Measurements from ENCODE around the gene KRTCAP2.
"Not testable (repeated sequence)": the region's sequence is repeated elsewhere in the genome, so short reads cannot be mapped to it uniquely, and the experiment has no call there.

The KRTCAP2 gene

DNA sequence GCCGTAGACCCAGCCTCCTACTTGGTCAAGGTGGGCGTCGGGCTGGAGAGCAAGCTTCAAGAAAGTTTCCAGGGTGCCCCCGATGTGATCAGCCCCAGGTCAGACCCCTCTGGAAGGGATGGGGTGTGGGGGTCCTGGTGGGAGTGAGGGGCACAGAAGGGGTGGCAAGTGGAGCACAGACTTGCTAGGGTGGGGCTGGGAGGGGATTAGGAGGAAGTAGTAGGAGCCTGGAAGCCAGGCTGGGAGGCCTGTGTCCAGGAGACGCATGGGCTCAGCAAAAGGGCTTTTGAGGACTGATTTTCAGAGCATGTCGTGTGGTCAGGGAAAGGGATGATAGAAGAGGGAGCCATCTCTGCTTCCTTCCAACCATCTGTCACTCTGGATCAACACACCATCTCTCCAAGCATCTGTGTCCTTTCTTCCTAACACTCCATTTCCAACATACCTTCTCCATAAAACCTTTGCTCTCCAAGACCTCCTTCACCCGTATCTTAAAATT is 9.0 kb upstream of the KRTCAP2 start:
- DNase-seq, result no peak

- DNase-seq, result no peak
These were observed 8.4 kb upstream of the KRTCAP2 start for GRCh38 chr1:155181371-155182051.

DNA sequence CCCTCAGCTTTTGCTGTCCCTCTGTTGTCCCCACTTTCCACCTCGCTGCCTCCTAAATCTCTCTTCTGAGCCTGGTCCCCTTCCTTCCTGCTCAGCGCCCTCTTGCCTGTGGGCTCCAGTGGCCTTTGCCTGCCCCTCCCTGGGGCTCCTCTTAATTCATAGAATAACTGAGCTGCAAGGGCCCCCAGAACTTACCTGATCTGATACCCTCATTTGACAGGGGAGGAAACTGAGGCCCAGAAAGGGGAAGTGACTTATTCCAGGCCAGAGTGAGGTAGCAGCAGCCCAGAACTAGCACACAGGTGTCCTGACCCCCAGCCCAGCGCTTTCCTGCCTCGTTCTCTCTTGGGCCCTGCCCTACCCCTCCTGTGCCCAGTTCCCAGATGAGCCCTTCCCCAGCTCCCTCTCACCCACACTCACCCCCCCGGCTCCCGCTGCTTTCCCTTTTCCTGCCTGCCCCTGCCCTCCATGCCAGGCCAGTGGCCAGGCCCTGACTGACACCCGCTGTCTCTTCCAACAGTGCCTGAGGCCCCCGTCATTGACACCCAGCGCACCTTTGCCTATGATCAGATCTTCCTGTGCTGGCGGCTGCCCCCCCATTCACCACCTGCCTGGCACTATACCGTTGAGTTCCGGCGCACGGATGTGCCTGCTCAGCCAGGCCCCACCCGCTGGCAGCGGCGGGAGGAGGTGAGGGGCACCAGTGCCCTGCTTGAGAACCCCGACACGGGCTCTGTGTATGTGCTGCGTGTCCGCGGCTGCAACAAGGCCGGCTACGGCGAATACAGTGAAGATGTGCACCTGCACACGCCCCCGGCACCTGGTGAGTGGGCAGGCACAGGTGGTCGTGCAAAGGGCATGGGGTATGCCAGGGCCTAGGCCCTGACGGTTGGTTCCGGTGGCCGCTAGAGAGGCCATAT is 6.3 kb upstream of the KRTCAP2 start:
- DNase-seq, result no peak

- DNase-seq, result no peak
These were observed 5.5 kb upstream of the KRTCAP2 start for GRCh38 chr1:155178441-155179111.

DNA sequence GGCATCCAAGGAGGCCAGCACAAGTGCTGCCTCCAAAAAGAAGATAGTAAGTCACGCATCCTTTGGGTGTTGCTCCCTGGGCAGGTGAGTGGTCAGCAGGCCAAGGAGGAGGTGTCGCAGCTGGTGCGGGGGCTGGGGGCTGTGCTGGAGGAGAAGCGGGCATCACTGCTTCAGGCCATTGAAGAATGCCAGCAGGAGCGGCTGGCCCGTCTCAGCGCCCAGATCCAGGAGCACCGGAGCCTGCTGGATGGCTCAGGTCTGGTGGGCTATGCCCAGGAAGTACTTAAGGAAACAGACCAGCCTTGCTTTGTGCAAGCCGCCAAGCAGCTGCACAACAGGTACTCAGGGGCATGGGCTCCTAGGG is 4.8 kb upstream of the KRTCAP2 start:
- DNase-seq, result no peak

DNA sequence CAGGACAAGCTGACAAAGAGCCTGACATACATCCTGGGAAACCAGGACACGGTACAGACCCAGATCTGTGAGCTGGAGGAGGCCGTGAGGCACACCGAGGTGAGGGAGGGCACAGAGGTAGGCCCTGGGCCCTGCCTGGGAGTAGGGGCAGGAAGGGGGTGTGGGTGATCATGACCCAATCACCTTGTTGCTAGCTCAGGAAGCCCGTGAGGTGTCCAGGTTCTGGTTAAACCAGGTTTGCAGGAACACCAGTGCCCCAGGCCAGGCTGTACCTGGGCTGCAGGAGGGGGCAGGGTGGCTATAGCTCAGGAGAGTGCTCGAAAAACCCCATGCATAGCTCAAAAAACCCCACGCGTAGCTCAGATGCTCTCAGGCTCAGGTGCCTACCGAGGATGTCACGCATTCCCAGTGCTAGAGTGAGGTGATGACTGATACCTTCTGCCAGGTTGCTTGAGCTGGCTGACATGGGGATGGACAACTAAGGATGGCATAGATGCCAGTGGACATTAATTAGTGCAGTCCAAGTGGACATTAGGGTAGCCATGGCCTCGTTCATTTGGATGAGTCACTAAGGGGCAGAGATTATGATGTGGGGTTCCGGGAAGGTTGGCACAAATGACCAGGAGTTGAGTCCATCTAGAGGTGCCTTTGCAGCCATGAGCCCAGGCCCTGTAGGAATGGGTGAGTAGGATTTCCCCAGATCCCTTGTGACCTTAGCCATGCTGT is 4.3 kb upstream of the KRTCAP2 start:
- DNase-seq, result no peak

- peak; percentile 93 for DNase-seq
These were observed 3.5 kb upstream of the KRTCAP2 start for GRCh38 chr1:155176544-155177071.

DNA sequence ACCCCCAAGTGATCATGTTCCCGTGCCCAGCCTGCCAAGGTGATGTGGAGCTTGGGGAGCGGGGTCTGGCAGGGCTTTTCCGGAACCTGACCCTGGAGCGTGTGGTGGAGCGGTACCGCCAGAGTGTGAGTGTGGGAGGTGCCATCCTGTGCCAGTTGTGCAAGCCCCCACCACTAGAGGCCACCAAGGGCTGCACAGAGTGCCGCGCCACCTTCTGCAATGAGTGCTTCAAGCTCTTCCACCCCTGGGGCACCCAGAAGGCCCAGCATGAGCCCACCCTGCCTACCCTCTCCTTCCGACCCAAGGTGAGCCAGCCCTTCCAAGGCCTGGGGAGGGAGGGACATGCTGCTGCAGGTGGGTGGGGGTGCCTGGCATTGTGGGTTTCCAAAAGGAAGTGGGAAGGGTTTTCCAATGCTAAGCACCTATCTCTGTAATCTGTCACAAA is 2.8 kb upstream of the KRTCAP2 start:
- DNase-seq, result peak; percentile 25

GRCh38 chr1:155175281-155175926 is 2.3 kb upstream of the KRTCAP2 start:
- no peak for DNase-seq

DNA sequence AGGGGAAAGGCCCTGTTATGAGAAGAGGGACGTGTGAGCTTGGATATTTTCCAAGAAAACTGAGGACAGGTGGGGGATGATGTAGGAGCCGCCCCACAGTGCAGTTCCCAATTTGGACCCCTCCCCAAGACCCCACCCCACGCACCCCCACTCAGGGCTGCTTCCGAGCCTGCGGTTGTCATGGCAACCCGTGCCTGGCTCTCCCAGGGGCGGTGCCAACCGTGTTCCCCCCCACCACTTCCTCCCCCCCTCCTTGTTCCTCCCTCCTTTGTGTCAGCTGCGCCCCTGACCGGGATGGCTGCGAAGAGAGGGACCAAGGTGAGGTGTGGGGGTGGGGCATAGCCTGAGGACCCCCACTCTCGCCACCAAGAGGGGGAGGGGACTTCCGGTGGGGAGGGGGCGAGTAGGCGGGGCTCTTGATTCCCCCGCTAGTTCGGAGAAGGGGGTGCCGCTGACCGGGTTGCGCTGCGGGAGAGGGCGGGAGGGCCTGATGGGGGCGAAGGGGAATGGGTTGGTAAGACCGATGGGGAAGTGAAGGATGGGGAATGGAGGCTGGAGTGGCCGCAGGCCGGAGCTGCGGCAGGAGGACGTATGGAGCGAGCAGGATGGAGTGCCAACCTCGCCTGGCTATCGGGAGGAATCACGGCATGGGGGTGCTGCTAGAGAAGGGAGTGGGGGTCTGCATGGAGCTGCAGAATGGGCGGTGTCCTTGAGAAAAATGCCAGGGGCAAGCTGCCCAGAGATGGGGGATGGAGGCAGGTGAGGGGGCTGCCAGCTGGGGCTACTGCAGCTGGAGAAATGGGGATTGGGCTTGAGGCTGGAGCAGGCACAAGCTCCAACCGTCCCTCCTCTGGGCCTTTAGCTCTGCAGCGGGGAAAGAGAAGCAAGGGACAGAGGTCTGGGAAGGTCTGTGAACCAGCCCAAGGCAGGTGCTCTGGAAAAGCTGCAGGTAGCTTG is 1.5 kb upstream of the KRTCAP2 start:
- DNase-seq, result peak; percentile 80

- DNase-seq, result peak; percentile 80
These were observed 597 bp upstream of the KRTCAP2 start, which contains the start of gene TRIM46 for GRCh38 chr1:155173478-155174323. Gene TRIM46, plus strand, starts transcription at chr1:155173849. Its CDS starts 118 bp downstream, at chr1:155173967.

GRCh38 chr1:155171836-155172731 is 1.0 kb downstream of the KRTCAP2 start:
- peak; percentile 50 for DNase-seq

GRCh38 chr1:155170806-155171205 is 2.3 kb downstream of the KRTCAP2 start:
- DNase-seq, result no peak

GRCh38 chr1:155170101-155170785 is 2.9 kb downstream of the KRTCAP2 start:
- no peak for DNase-seq

- DNase-seq, result no peak
These were observed 3.6 kb downstream of the KRTCAP2 start for GRCh38 chr1:155169541-155169940.

DNA sequence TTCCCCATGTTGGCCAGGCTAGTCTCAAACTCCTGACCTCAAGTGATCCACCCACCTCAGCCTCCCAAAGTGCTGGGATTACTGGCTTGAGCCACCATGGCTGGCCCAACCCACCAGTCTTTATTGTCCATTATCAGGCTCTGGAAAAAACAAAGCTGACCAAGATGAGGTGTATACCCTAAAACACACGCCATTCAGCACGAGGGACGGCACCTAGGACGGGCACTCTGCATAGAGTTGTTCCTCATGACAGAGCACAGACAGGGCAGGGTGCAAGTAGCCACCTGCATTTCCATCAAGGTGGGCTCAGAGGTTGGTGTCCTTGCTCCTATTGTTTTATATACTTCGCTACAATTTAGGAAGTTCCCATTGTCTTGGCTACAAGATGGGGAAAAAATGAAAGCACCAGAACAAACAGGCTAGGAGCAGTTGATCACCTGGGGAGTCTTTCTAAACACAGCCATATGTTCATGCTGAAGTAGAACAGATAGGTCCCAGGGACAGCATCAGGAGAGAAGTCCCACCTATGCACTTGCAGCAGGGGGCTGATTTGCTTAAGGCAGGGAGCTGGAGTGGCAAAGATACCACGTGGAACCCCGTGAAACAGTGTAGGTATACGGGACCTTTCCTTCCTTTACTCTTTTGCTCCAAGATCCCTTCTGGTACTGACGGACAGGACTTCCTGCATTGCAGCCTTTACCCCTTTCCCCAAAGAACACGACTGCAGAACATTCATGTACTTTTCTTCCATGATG is 4.5 kb downstream of the KRTCAP2 start:
- no peak for DNase-seq

- DNase-seq, result not testable (repeated sequence)
These were observed 5.0 kb downstream of the KRTCAP2 start for GRCh38 chr1:155168105-155168445.
